Stimulated activated naive B cell treated with anti-CD40 and anti-IgM and Interleukin-4, amounts not matched to agents 10 μg/mL and 1 μg/mL and 100 μg/mL, for 72 hours (primary cell): Measurements from ENCODE around the gene MYH14.

ENCODE experiments used
- ATAC-seq, 2 donors: fragments of 150-1000 bp; cut with Tn5 transposase; replicated peaks; 2 replicates each; pipeline ENCODE4 v1.10.0; 2021; ENCODE audit warnings: moderate library complexity in 1 of 2
- DNase-seq: peaks from one replicate; pipeline ENCODE4 v3.0.0; 2021
- H3K27ac Mint-ChIP-seq: one replicate; pipeline ENCODE4 v1.8.0; 2022; ENCODE audit warnings: mild to moderate bottlenecking, mixed read lengths
- H3K27me3 Mint-ChIP-seq, 2 donors: one replicate each; pipeline ENCODE4 v1.8.0; 2022; ENCODE audit warnings: mixed read lengths in 2 of 2
- H3K36me3 Mint-ChIP-seq, 2 donors: one replicate each; pipeline ENCODE4 v1.8.0; 2022; ENCODE audit warnings: mixed read lengths in 2 of 2, mild to moderate bottlenecking in 1 of 2
- H3K4me1 Mint-ChIP-seq, 2 donors: one replicate each; pipeline ENCODE4 v1.8.0; 2022; ENCODE audit warnings: mixed read lengths in 2 of 2, mild to moderate bottlenecking in 1 of 2
- H3K4me3 Mint-ChIP-seq, 2 donors: one replicate each; pipeline ENCODE4 v1.8.0; 2022; ENCODE audit warnings: mild to moderate bottlenecking in 2 of 2, mixed read lengths in 2 of 2, moderate library complexity in 1 of 2
- H3K9me3 Mint-ChIP-seq, 2 donors: one replicate each; pipeline ENCODE4 v1.8.0; 2022; ENCODE audit warnings: mixed read lengths in 2 of 2, mild to moderate bottlenecking in 1 of 2

The MYH14 gene

GRCh38 chr19:50268501-50268900 is 65.1 kb downstream of the MYH14 start:
- peaks cover 0 to 6% of the 10 kb centered on the region in 2 donors for H3K9me3 Mint-ChIP-seq
- peaks cover 28 to 51% of the 10 kb centered on the region in 2 donors for H3K27me3 Mint-ChIP-seq
- DNase-seq (no peak), ATAC-seq (no peak)
- H3K27ac Mint-ChIP-seq: no peak overlapping the region
- no peak overlapping the region for H3K4me3 Mint-ChIP-seq
- H3K4me1 Mint-ChIP-seq: peaks cover 2 to 4% of the 10 kb centered on the region in 2 donors
- H3K36me3 Mint-ChIP-seq: no peaks in the 10 kb centered on the region

DNA sequence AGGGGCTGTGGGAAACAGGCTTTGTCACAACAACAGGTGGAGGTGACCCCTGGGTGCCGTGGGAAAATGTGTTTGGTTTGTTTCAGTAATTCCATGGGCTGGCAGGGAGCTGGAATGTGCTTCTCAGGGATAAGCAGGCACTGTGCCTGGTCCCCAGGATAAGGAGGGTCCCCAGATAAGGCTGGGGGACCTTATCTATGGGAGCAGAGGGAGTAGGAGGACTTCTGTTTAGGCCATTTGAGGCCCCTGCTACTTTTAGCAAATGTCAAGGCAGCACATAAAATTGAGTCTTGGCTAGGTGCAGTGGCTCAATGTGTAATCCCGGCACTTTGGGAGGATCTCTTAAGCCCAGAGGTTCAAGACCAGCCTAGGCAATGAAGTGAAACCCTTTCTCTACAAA is 66.2 kb downstream of the MYH14 start:
- DNase-seq (no peak), ATAC-seq (no peak)
- Mint-ChIP-seq H3K4me1 (peaks cover 2 to 4% of the 10 kb centered on the region in 2 donors), H3K27ac (no peak overlapping the region), H3K36me3 (no peaks in the 10 kb centered on the region), H3K4me3 (no peak overlapping the region), H3K9me3 (peaks cover 0 to 5% of the 10 kb centered on the region in 2 donors), H3K27me3 (peaks cover 28 to 47% of the 10 kb centered on the region in 2 donors)

DNA sequence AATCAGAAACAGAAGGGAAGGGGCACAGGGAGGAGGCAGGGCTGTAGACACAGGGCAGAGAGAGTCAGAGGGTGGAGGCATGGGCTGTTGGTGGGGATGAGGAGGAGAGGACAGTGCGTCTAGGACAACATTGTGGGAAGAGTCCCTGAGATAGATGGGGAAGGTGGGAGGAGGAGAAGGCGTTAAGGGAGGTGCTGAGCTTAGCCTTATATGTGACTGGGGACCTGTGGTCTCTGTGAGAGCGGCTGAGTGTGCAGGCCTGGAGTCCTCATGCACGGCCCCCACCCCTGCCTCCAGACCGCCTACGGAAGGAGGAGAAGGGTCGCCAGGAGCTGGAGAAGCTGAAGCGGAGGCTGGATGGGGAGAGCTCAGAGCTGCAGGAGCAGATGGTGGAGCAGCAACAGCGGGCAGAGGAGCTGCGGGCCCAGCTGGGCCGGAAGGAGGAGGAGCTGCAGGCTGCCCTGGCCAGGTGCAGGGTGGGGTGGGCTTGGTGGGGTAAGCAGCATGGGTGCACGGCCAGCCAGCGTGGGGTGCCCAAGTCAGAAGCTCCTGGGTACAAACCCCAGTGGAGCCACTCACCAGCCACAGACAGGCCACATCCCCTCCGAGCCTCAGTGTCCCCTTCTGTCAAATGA is 69.0 kb downstream of the MYH14 start:
- peaks cover 34 to 43% of the 10 kb centered on the region in 2 donors for H3K27me3 Mint-ChIP-seq

GRCh38 chr19:50273821-50274220 is 70.4 kb downstream of the MYH14 start:
- H3K36me3 Mint-ChIP-seq: no peaks in the 10 kb centered on the region

More for the DNA sequence above, 69.0 kb downstream of the MYH14 start:
- ATAC-seq (no peak), DNase-seq (no peak)
- Mint-ChIP-seq H3K36me3 (no peaks in the 10 kb centered on the region), H3K27ac (no peak overlapping the region), H3K4me3 (no peak overlapping the region), H3K4me1 (no peaks in the 10 kb centered on the region), H3K9me3 (peaks cover 0 to 4% of the 10 kb centered on the region in 2 donors)

DNA sequence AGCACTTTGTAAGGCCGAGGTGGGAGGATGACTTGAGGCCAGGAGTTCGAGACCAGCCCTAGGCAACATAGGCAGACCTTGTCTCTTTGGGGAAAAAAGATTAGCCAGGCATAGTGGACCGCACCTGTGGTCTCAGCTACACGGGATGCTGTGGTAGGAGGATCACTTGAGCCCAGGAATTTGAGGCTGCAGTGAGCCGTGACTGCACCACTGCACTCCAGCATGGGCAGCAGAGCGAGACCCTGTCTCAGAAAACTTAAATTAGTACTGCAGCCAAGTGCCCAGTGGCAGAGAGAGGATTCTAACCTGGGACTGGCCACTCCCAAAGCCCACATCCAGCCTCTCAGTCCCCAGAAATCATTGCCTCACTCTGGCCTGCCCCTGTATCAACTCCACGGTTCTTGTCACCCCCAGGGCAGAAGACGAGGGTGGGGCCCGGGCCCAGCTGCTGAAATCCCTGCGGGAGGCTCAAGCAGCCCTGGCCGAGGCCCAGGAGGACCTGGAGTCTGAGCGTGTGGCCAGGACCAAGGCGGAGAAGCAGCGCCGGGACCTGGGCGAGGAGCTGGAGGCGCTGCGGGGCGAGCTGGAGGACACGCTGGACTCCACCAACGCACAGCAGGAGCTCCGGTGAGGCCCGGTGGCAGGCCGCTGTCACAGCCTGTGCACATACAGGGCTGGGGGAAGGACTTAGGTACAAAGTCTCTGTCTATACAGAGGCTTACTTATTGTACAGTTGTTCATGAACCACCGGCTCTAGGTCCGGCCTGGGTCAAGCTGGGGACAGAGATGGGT is 72.4 kb downstream of the MYH14 start:
- Mint-ChIP-seq H3K27ac (no peak overlapping the region), H3K4me3 (no peak overlapping the region), H3K27me3 (peaks cover 18 to 37% of the 10 kb centered on the region in 2 donors), H3K4me1 (no peaks in the 10 kb centered on the region), H3K9me3 (no peaks in the 10 kb centered on the region), H3K36me3 (no peaks in the 10 kb centered on the region)
- DNase-seq (no peak), ATAC-seq (no peak)

More at GRCh38 chr19:50273821-50274220, 70.4 kb downstream of the MYH14 start:
- Mint-ChIP-seq H3K4me1 (no peaks in the 10 kb centered on the region), H3K4me3 (no peak overlapping the region), H3K27me3 (peaks cover 25 to 41% of the 10 kb centered on the region in 2 donors), H3K27ac (no peak overlapping the region), H3K9me3 (no peaks in the 10 kb centered on the region)
- ATAC-seq: no peak
- DNase-seq: no peak

GRCh38 chr19:50276370-50277063 is 73.1 kb downstream of the MYH14 start:
- no peaks in the 10 kb centered on the region for H3K4me1 Mint-ChIP-seq
- no peak for DNase-seq
- peaks cover 18 to 39% of the 10 kb centered on the region in 2 donors for H3K27me3 Mint-ChIP-seq
- H3K9me3 Mint-ChIP-seq: no peaks in the 10 kb centered on the region
- H3K4me3 Mint-ChIP-seq: no peak overlapping the region
- H3K36me3 Mint-ChIP-seq: no peaks in the 10 kb centered on the region
- no peak overlapping the region for H3K27ac Mint-ChIP-seq
- ATAC-seq: no peak

DNA sequence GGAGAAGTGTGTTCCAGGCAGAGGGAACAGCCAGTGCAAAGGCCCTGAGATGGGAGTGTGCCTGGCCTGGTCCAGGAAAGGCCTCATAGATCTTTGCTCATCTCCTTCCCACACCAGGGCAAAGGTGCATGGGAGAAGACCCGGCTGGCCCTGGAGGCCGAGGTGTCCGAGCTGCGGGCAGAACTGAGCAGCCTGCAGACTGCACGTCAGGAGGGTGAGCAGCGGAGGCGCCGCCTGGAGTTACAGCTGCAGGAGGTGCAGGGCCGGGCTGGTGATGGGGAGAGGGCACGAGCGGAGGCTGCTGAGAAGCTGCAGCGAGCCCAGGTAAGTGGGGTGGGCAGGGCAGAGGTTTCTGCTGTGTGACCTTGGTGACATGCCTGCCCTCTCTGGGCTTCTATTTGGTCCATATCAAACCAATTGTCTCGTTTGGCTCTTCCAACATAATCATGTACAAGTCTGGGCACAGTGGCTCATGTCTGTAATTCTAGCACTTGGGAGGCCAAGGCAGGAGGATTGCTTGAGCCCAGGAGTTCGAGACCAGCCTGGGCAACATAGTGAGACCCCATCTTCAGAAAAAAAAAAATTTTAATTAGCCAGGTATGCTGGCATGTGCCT is 74.7 kb downstream of the MYH14 start:
- DNase-seq (no peak), ATAC-seq (no peak)
- H3K9me3 Mint-ChIP-seq: no peaks in the 10 kb centered on the region
- no peak overlapping the region for H3K27ac Mint-ChIP-seq
- H3K4me1 Mint-ChIP-seq: no peaks in the 10 kb centered on the region
- no peak overlapping the region for H3K4me3 Mint-ChIP-seq
- H3K36me3 Mint-ChIP-seq: no peaks in the 10 kb centered on the region
- H3K27me3 Mint-ChIP-seq: peaks cover 12 to 32% of the 10 kb centered on the region in 2 donors

- peaks cover 14 to 36% of the 10 kb centered on the region in 2 donors for H3K27me3 Mint-ChIP-seq
- H3K36me3 Mint-ChIP-seq: no peaks in the 10 kb centered on the region
- DNase-seq (no peak), ATAC-seq (no peak)
- no peak overlapping the region for H3K27ac Mint-ChIP-seq
- no peaks in the 10 kb centered on the region for H3K4me1 Mint-ChIP-seq
- no peak overlapping the region for H3K4me3 Mint-ChIP-seq
- no peaks in the 10 kb centered on the region for H3K9me3 Mint-ChIP-seq
These were observed 76.7 kb downstream of the MYH14 start for GRCh38 chr19:50280074-50280473.

DNA sequence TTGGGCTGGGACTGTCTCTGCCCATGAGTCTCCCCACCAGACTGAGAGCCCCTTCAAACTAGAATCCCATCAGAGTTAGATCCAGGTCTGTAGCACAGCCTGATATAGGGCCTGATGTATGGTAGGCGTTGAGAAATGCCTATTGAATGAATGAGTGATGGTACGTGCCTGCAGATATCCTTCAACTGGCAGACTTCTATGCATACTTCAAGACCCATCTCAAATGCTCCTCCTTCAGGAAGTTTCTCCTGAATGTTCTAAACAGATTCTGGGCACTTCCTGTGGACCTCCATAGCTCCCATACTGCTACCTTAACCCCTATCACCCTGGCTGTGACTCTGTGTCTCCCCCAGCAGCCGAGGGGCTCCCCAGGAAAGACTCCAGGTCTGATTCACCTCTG is 77.6 kb downstream of the MYH14 start:
- Mint-ChIP-seq H3K27me3 (peaks cover 17 to 36% of the 10 kb centered on the region in 2 donors), H3K9me3 (peaks cover 4 to 5% of the 10 kb centered on the region in 2 donors), H3K4me1 (no peaks in the 10 kb centered on the region), H3K27ac (no peak overlapping the region), H3K36me3 (peaks cover 0 to 3% of the 10 kb centered on the region in 2 donors), H3K4me3 (no peak overlapping the region)
- DNase-seq (no peak), ATAC-seq (no peak)

DNA sequence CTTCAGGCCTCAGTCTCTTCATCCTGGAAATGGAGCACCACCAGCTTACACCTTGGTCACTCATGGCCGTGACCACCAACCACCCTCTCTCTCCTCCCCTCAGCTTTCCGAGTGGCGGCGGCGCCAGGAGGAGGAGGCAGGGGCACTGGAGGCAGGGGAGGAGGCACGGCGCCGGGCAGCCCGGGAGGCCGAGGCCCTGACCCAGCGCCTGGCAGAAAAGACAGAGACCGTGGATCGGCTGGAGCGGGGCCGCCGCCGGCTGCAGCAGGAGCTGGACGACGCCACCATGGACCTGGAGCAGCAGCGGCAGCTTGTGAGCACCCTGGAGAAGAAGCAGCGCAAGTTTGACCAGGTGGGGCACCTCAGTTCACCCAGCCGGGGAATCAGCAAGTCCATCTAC is 78.1 kb downstream of the MYH14 start:
- ATAC-seq (no peak), DNase-seq (no peak)
- Mint-ChIP-seq H3K4me3 (no peak overlapping the region), H3K4me1 (no peaks in the 10 kb centered on the region), H3K27ac (no peak overlapping the region), H3K9me3 (peaks cover 8 to 9% of the 10 kb centered on the region in 2 donors), H3K27me3 (peaks cover 13 to 32% of the 10 kb centered on the region in 2 donors), H3K36me3 (peaks cover 3% of the 10 kb centered on the region in 2 donors)

GRCh38 chr19:50285833-50286232 is 82.4 kb downstream of the MYH14 start:
- H3K9me3 Mint-ChIP-seq: peaks cover 21 to 22% of the 10 kb centered on the region in 2 donors
- H3K36me3 Mint-ChIP-seq: peaks cover 9 to 11% of the 10 kb centered on the region in 2 donors
- no peaks in the 10 kb centered on the region for H3K4me1 Mint-ChIP-seq
- no peak overlapping the region for H3K4me3 Mint-ChIP-seq
- DNase-seq: no peak
- peaks cover 36 to 47% of the 10 kb centered on the region in 2 donors for H3K27me3 Mint-ChIP-seq
- H3K27ac Mint-ChIP-seq: no peak overlapping the region
- no peak for ATAC-seq

DNA sequence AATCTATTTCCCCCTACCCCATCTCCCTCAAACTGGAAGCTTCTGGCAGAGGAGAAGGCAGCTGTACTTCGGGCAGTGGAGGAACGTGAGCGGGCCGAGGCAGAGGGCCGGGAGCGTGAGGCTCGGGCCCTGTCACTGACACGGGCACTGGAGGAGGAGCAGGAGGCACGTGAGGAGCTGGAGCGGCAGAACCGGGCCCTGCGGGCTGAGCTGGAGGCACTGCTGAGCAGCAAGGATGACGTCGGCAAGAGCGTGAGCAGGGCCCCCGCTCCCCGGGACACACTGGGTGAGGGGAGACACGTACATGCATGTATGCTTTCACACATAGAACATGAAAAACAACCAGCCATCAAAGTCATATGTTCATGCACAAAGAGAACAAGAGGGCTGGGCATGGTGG is 83.0 kb downstream of the MYH14 start:
- ATAC-seq (no peak), DNase-seq (no peak)
- peaks cover 21 to 22% of the 10 kb centered on the region in 2 donors for H3K9me3 Mint-ChIP-seq
- H3K27ac Mint-ChIP-seq: no peak overlapping the region
- H3K4me3 Mint-ChIP-seq: no peak overlapping the region
- no peaks in the 10 kb centered on the region for H3K4me1 Mint-ChIP-seq
- peaks cover 9 to 11% of the 10 kb centered on the region in 2 donors for H3K36me3 Mint-ChIP-seq
- H3K27me3 Mint-ChIP-seq: peaks cover 36 to 53% of the 10 kb centered on the region in 2 donors

DNA sequence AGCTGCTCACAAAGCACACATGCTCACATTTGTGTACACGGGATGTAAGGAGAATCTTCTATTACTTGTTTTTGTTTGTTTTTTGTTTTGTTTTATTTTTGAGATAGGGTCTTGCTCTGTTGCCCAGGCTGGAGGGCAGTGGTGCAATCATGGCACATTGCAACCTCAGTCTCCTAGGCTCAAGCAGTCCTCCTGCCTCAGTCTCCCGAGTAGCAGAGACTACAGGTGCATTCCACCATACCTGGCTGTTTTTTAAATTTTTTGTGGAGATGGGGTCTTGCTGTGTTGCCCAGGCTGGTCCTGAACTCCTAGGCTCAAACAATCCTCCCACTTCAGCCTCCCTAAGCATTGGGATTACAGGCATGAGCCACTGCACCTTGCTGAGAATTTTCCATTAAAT is 83.9 kb downstream of the MYH14 start:
- no peak for ATAC-seq
- Mint-ChIP-seq H3K27me3 (peaks cover 41 to 58% of the 10 kb centered on the region in 2 donors), H3K36me3 (peaks cover 9 to 11% of the 10 kb centered on the region in 2 donors), H3K27ac (no peak overlapping the region), H3K4me1 (no peaks in the 10 kb centered on the region), H3K9me3 (peaks cover 21 to 22% of the 10 kb centered on the region in 2 donors), H3K4me3 (no peak overlapping the region)
- no peak for DNase-seq

GRCh38 chr19:50288954-50289353 is 85.5 kb downstream of the MYH14 start:
- no peak for ATAC-seq
- peaks cover 22 to 26% of the 10 kb centered on the region in 2 donors for H3K9me3 Mint-ChIP-seq
- H3K4me3 Mint-ChIP-seq: no peak overlapping the region
- no peak overlapping the region for H3K27ac Mint-ChIP-seq
- no peak for DNase-seq
- peaks cover 56 to 74% of the 10 kb centered on the region in 2 donors for H3K27me3 Mint-ChIP-seq
- no peaks in the 10 kb centered on the region for H3K4me1 Mint-ChIP-seq
- peaks cover 9 to 14% of the 10 kb centered on the region in 2 donors for H3K36me3 Mint-ChIP-seq
